ENCODE measurements around the gene PCSK5. TPM values are rescaled to one million over a fixed set of nuclear protein-coding genes. Genes with fewer than 3 reads are reported as not detected.

Gene PCSK5
- total and polyA plus RNA-seq, 2 donors (not counting 3 experiments of a cell fraction or from before 2014, with no cell fraction given): 2.6 to 4.8 TPM

GRCh38 chr9:76101947-76102346, 211.5 kb downstream of the PCSK5 start:
- FAIRE-seq (no peak), DNase-seq (ENCODE audit: low read depth, low spot score) (no peak)
- intact Hi-C loops (cut with micrococcal nuclease): no loop called here
- BruUV-seq (replicated peaks): no TSS peak
- Histone ChIP-seq H3K79me2 (ENCODE audit: control insufficient read depth, insufficient read depth, low read length) (no peaks in the 10 kb centered on the region), H3K36me3 (ENCODE audit: control insufficient read depth in 2 of 2, extremely low read depth in 1 of 2, insufficient read depth in 2 of 2, low read length in 2 of 2) (no peaks in the 10 kb centered on the region), H3K4me3 (replicated peaks in 1 of 3; ENCODE audit: insufficient read depth in 1 of 3, low read depth in 1 of 3, low read length in 3 of 3) (no peak overlapping the region), H3K9me1 (replicated peaks; ENCODE audit: control insufficient read depth, extremely low read depth, insufficient read depth, low read length) (no peaks in the 10 kb centered on the region), H3K9ac (replicated peaks; ENCODE audit: extremely low read depth, insufficient read depth, low read length) (no peak overlapping the region), H3K4me1 (ENCODE audit: control insufficient read depth, extremely low read depth, insufficient read depth, low read length) (no peaks in the 10 kb centered on the region), H3K4me2 (ENCODE audit: insufficient read depth, low read length) (no peak overlapping the region), H3K27me3 (ENCODE audit: control insufficient read depth in 2 of 2, insufficient read depth in 2 of 2, low read length in 2 of 2) (no peaks in the 10 kb centered on the region), H3K27ac (ENCODE audit: insufficient read depth, low read depth, low read length) (no peak overlapping the region), H4K20me1 (replicated peaks; ENCODE audit: control insufficient read depth, extremely low read depth, insufficient read depth, low read length) (no peaks in the 10 kb centered on the region), H2AFZ (ENCODE audit: low read depth, low read length) (no peak overlapping the region), H3K9me3 (replicated peaks; ENCODE audit: control insufficient read depth, insufficient read depth, low read length) (no peaks in the 10 kb centered on the region)
- POLR2A ChIA-PET: no interaction called here
- dilution Hi-C loops (cut with MboI; ENCODE audit: extremely low pct_ligation_motif_present, low sequenced_read_pairs): no loop called here
- CTCF ChIA-PET: no interaction called here
- TF ChIP-seq JUN (IDR thresholded peaks at IDR 0.05; ENCODE audit: borderline replicate concordance, insufficient read depth, insufficient read length, low read depth) (no peak), MAX (IDR thresholded peaks at IDR 0.05; ENCODE audit: insufficient read depth, insufficient read length) (no peak), FOS (IDR thresholded peaks at IDR 0.05; ENCODE audit: borderline replicate concordance, insufficient read depth, low read length) (no peak), POLR2AphosphoS5 (IDR thresholded peaks at IDR 0.05; ENCODE audit: insufficient read depth, low read depth, low read length) (no peak), CTCF (IDR thresholded peaks at IDR 0.05; ENCODE audit: extremely low read depth in 1 of 2, insufficient read depth in 1 of 2, low read depth in 1 of 2, low read length in 2 of 2) (no peak), MYC (IDR thresholded peaks at IDR 0.05; ENCODE audit: low read depth, low read length) (no peak), POLR2A (IDR thresholded peaks at IDR 0.05; ENCODE audit: low read depth, low read length) (no peak), GATA2 (IDR thresholded peaks at IDR 0.05; ENCODE audit: insufficient read depth, insufficient read length, low read depth, low read length) (no peak), EZH2 (IDR thresholded peaks at IDR 0.05; ENCODE audit: borderline replicate concordance, low read depth, low read length, severe bottlenecking) (no peak)
